ENCODE data around the gene PGA5.

The PGA5 gene

GRCh38 chr11:61297746-61298145 lies 56.8 kb downstream of the PGA5 start:
- DNase-seq: no peak

GRCh38 chr11:61298663-61299244 lies 57.8 kb downstream of the PGA5 start:
- DNase-seq: no peak
